RCC 7860 (cell line): Measurements from ENCODE around the gene CHST15.

Experiments
- DNase-seq: peaks from one replicate; pipeline ENCODE4 v3.0.0-alpha.2; 2015; ENCODE audit warnings: low spot score
- FAIRE-seq: peaks from 2 replicates; lab custom pipeline; 2012; peaks lifted over from hg19 to GRCh38; lab: Jason Lieb, UNC

Gene CHST15

DNA sequence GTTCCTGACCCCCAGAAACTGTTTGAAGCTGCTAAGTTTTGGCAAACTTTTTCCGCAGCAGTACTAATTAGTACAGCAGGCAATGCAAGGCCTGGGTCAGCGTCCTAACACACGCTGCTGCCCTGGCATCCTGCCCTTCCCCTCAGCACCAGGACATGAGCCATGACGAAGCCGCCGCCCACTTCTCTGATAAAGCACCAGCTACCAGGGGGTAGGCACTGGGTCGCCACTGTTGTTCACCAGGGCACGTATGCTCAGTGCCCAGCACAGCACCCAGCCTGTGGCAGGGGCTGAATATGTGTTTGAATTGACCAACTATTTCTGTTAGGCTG lies 59.5 kb downstream of the CHST15 start:
- peak; percentile 7 for FAIRE-seq

DNA sequence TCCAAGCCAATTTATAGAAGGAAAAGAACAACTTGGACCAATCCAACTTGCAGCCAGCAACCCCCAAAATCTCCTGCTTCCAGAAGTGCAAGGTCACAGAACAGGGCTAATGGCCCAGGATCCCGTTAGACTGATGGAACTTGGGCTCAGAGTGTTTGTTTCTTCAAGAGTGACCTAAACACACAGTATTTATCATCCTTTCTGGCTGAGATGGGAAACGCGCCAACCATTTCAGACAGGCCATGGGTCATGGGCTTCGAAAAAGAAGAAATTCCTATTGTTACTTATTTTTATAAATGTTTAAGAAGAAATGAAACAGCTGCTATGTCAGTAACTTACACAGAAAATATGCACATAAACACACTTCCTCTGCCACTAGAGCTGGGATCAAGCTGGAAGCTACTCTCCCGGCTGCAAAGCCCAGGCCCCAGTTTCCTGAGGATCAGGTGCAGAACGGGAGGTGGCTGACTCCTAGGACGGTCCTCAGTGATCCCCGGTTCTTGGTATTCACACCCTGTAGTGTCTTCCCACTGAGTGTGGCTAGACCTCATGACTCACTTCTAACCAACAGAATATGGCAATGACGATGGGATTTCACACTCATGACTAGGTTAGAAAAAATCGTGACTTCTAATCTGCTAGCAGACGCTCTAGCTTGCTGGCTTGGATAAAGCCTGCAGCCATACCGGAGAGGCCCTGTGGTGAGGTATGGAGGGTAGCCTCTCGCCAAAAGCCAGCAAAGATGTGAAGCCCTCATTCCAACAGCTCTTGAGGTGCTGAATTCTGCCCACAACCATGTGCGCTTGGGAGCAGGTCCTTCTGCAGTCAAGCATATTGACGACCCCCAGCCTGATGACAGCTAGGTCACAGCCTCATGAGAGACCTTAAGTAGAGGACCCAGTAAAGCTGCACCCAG lies 60.2 kb downstream of the CHST15 start:
- FAIRE-seq (peak; percentile 75), DNase-seq (peak; percentile 80)

More for the DNA sequence above, 59.5 kb downstream of the CHST15 start:
- DNase-seq: peak; percentile 59

DNA sequence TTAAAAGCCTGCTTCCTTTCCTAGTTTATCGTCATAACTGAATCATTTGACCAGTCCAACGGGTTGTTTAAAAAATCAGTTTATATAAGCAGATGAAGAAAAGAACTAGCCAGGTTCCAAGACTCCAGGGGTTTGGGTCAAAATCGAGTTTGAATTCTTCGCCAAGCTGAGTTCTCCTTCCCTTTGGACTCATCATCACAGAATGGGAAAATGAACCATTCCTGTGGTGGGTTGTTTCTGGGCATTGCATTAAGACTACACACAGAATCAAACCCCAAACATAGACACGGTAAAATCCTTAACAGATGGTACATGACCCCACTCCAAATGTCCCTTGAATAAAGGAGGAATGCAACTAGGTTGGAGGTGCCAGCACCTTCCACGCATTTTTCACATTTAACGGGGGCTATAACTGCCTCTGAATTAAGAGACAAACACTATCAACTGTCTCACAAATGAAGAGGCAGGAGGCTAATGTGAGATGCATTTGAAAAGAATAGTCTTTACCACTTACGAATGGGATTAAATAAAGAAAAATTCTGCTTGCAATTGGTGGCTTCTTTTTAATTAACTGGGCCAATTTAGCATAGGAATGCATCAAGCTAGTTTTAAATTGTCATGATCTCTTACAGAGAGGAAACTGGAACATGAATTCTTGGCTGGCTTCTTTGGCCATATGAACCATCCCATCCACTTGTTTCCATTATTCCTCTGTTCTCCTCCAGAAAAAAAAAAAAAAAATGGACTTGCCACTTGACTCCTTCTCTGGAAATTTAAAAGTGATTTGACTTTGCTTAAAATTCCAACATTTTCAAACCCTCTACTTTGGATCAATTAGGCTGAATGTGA lies 61.1 kb downstream of the CHST15 start:
- no peak for DNase-seq
- no peak for FAIRE-seq

DNA sequence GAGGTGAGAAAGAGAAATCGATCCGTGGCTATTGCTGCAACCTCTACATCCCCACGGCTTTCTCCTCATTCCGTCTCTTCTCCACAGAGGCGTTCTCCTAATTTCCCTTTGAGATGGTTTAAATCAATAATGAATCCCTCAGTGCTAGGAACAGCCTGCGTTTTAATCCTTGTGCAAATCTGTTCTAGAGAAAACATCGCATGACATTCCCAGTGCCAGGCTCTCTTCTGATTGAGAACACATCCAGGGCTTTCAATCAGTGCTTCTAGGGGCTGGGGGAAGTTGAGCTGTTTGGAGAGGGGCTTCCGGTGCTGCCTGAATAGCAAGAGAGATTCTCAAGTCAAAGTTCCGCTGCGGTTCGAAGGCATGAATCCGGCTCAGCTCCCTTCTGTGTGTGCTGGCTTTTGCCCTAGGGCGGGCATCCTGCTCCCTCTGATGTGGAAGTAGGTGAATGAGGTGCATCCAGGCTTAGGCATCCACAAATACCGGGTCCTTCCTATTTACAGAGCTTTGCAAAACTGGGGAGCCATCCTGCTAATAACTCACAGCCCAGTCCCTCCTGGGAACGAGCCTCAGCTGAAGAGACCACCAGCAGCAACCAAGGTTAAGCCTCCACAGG lies 62.8 kb downstream of the CHST15 start:
- FAIRE-seq: no peak
- DNase-seq: no peak

GRCh38 chr10:124030061-124030460 lies 63.3 kb downstream of the CHST15 start:
- no peak for FAIRE-seq
- DNase-seq: no peak

GRCh38 chr10:124029559-124029958 lies 63.8 kb downstream of the CHST15 start:
- FAIRE-seq: no peak
- DNase-seq: no peak

DNA sequence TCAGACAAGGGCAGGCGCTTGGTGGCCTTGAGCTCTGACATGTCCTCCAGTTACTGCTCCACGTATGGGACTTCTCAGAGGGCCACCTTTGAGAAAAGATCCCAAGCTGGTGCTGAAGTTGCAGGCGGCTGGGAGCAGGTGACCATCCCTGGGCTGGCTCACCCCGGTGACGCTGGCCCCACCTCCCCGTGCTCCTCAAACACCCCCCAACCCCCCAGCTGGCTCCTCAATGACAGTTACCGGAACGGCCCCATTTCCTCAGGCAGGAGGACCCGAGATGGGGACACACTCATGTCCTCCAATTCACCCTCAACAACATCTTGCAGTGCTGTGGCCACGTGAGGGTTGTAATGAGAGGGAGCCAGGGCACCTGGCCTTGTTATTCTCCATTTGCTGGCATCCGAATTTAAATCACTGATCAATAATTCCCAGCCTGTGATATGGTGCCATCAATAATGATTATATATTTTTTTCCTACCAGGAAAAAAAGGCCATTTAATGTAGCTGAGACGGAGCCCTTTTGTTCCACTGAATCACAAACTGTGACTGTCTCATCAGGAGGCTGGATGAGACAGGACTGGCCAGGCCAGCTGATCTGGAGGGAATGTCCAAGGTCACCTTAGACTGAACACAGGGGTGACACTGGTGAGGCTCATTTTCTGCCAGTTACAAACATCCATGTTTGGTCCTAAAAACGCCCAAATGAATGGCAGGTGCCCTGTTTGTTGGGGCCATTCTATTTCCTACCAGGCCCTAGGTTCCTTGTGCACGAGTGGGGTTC lies 64.5 kb downstream of the CHST15 start:
- FAIRE-seq: no peak
- DNase-seq: no peak

GRCh38 chr10:124027651-124028050 lies 65.7 kb downstream of the CHST15 start:
- DNase-seq (no peak), FAIRE-seq (no peak)

DNA sequence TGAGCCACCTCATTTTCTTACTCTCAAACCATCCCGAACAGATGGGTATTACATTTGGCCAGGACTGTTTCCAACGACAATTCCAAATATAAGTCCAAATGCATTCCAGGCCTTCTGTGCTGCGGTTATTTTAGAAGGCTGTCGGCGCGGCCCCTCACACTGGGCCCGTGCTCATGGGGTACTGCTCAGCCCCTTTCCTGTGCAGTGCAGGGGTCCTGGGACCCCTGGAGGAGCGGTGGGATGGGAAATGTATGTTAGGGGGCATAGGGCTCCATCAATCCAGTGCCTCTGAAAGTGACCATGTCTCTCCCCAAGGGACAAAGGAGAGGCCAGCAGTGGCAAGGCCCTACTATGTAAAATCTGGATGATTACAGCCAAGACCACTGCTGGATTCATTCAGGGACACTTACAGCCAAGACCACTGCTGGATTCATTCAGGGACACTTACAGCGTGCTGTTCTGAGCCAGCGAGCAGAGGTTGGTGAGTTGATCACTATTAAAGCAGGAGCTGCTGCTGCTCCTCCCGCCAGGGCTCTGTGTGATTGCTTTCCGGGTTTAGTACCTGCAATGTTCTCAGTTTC lies 66.3 kb downstream of the CHST15 start:
- DNase-seq (no peak), FAIRE-seq (no peak)

DNA sequence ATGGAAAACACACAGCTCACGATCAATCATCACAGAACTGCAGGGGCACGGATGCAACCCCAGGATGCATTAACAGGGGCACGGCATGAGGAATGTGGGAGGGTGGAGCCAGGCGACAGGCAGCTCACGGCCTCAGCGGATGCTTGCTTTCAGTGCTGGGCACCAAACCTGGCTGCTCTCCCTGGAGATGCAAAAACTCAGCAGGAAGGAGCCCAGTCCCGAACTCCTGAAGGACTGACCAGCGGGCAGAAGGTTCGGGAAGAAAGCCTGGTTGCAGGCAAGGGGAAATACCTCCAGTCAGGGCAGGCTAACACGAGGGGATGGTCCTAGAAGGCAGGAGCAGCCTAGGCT lies 66.8 kb downstream of the CHST15 start:
- FAIRE-seq (no peak), DNase-seq (no peak)

- FAIRE-seq (no peak), DNase-seq (no peak)
Observed at GRCh38 chr10:124025660-124026588, 67.5 kb downstream of the CHST15 start.

- no peak for DNase-seq
- no peak for FAIRE-seq
Observed at GRCh38 chr10:124025152-124025551, 68.2 kb downstream of the CHST15 start.

- DNase-seq: no peak
- FAIRE-seq: no peak
Observed at GRCh38 chr10:124022066-124022465, 71.3 kb downstream of the CHST15 start.

GRCh38 chr10:124020981-124021815 lies 72.2 kb downstream of the CHST15 start:
- FAIRE-seq: no peak
- no peak for DNase-seq

DNA sequence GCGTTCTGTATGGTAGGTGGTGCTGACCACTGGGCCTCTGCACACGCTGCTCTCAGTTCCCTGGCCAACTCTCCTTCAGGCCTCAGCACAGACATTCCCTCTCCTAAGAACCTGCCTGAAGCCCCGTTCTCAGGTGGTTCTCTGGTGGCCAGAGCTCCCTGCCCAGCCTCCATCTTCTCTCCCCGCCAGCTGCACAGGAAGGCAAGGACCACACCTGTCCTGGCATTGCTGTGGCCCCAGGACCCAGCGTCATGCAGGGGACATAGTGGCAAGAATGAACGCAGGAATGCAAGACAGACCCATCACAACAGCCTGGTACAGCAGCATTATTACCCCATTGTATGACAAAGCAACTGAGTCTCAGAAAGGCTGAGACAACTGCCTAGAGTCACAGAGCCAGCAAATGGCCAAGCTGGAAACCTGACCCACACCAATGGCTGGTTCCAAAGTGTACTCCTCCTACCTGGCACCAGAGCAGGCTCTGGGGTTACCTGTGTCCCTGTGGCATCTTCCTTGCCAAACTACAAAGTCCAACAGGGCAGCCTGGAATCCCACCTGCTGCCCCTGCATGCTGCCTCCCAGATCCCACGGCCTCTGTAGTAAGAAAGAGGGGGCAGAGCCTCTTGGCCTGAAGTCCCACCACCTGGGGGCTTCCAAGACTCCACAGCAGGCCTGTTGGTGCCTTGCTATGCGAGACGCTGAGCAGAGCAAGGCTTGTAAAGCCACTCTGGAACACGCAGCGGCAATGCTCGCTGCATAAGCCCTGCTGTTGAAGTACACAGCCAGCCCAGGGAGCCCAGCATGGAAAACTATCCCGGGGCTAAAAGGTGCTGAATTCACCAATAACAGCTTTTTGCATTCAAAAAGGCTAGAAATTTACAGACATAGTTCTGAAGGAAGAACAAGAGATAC lies 73.3 kb downstream of the CHST15 start:
- FAIRE-seq: no peak

GRCh38 chr10:124018886-124019525 lies 74.4 kb downstream of the CHST15 start:
- DNase-seq: no peak

More for the DNA sequence above, 73.3 kb downstream of the CHST15 start:
- no peak for DNase-seq

DNA sequence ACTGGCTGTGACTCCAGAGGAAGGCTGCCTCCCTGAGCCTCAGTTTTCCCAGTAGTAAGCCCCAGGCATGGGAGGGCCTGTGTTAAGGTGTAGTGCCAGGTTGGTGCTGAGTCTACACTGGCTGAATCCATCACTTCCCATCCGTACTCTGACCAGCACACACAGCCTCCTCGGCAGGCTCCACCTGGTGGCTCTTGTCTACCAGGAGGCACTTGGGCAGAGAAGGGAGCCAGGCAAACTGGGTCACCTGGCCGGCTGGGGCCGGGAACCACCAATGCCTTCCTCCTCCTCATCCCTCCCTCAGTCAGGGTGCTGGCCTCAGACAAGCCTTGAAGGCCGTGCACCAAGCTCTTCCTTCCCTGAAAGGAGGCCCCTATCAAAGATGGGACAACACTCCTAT lies 75.7 kb downstream of the CHST15 start:
- DNase-seq (no peak), FAIRE-seq (no peak)

More at GRCh38 chr10:124018886-124019525, 74.4 kb downstream of the CHST15 start:
- no peak for FAIRE-seq
